Uterus (tissue), 2 donors: ENCODE data around the gene EIF2B1.

ENCODE experiments used
- POLR2A ChIP-seq, 2 donors: fragments of 450-650 bp; IDR thresholded peaks; one replicate each; pipeline ENCODE4 v1.6.1; 2016; ENCODE audit warnings: antibody characterized with exemption in 2 of 2, mild to moderate bottlenecking in 1 of 2, moderate library complexity in 1 of 2
- TF ChIP-seq, protein P1 (sequence below), 4 experiments: fragments of 200-600 bp in 2 of 4; fragments of 450-650 bp in 2 of 4; sonication (generic) in 2 of 4; IDR thresholded peaks; one replicate each; pipeline ENCODE4 v1.5.1; 2016 to 2019; ENCODE audit warnings: antibody characterized with exemption in 4 of 4, mild to moderate bottlenecking in 2 of 4, moderate library complexity in 1 of 4

DNA sequence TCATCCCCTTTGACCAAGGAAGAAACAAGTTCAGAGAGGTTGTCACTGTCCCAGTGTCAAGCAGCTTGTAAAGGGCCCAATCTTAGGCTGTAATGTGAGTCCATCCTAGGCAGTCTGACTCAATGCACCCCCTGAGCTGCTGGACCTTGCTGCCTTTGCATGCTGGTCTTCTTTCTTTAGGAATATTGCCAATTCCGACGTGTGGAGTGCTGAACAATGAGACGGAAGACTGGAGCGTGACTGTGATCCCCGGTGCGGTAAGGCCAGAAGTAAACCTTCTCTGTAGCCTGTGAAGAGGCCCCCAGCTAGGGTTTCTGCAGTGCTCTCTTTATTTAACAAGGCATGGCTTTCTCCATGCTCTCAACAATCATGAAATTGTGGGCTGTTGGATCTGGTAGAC is 38.4 kb upstream of the EIF2B1 start:
- TF ChIP-seq, protein P1, sequence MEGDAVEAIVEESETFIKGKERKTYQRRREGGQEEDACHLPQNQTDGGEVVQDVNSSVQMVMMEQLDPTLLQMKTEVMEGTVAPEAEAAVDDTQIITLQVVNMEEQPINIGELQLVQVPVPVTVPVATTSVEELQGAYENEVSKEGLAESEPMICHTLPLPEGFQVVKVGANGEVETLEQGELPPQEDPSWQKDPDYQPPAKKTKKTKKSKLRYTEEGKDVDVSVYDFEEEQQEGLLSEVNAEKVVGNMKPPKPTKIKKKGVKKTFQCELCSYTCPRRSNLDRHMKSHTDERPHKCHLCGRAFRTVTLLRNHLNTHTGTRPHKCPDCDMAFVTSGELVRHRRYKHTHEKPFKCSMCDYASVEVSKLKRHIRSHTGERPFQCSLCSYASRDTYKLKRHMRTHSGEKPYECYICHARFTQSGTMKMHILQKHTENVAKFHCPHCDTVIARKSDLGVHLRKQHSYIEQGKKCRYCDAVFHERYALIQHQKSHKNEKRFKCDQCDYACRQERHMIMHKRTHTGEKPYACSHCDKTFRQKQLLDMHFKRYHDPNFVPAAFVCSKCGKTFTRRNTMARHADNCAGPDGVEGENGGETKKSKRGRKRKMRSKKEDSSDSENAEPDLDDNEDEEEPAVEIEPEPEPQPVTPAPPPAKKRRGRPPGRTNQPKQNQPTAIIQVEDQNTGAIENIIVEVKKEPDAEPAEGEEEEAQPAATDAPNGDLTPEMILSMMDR (IDR thresholded peaks at IDR 0.05), result no peak
- no peak for TF ChIP-seq POLR2A (IDR thresholded peaks at IDR 0.05)
